ENCODE results near the gene APBB2.

DNA sequence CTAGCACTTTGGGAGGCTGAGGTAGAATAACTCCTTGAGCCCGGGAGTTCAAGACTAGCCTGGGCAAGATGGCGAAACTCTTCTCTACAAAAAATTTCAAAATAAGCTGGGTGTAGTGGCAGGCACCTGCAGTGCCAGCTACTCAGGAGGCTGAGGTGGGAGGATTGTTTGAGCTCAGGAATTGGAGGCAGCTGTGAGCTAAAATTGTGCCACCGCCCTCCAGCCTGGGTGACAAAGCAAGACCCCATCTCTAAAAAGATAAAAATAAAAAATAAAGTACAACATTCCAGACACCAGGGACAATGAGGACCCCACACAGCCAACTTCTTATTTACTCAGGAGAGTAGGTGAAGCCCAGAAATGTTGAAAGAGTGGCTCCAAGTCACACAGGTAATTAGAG, 53.0 kb downstream of the APBB2 start:
- no peak for TF ChIP-seq EZH2phosphoT487 (IDR thresholded peaks at IDR 0.05; ENCODE audit: unreplicated experiment)
- TF ChIP-seq, protein P1, sequence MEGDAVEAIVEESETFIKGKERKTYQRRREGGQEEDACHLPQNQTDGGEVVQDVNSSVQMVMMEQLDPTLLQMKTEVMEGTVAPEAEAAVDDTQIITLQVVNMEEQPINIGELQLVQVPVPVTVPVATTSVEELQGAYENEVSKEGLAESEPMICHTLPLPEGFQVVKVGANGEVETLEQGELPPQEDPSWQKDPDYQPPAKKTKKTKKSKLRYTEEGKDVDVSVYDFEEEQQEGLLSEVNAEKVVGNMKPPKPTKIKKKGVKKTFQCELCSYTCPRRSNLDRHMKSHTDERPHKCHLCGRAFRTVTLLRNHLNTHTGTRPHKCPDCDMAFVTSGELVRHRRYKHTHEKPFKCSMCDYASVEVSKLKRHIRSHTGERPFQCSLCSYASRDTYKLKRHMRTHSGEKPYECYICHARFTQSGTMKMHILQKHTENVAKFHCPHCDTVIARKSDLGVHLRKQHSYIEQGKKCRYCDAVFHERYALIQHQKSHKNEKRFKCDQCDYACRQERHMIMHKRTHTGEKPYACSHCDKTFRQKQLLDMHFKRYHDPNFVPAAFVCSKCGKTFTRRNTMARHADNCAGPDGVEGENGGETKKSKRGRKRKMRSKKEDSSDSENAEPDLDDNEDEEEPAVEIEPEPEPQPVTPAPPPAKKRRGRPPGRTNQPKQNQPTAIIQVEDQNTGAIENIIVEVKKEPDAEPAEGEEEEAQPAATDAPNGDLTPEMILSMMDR (conservative IDR thresholded peaks at IDR 0.05; ENCODE audit: low read depth in 2 of 2) = no peak
- TF ChIP-seq POLR2AphosphoS5 (IDR thresholded peaks at IDR 0.05; ENCODE audit: low read depth) = no peak
- TF ChIP-seq, protein P2, sequence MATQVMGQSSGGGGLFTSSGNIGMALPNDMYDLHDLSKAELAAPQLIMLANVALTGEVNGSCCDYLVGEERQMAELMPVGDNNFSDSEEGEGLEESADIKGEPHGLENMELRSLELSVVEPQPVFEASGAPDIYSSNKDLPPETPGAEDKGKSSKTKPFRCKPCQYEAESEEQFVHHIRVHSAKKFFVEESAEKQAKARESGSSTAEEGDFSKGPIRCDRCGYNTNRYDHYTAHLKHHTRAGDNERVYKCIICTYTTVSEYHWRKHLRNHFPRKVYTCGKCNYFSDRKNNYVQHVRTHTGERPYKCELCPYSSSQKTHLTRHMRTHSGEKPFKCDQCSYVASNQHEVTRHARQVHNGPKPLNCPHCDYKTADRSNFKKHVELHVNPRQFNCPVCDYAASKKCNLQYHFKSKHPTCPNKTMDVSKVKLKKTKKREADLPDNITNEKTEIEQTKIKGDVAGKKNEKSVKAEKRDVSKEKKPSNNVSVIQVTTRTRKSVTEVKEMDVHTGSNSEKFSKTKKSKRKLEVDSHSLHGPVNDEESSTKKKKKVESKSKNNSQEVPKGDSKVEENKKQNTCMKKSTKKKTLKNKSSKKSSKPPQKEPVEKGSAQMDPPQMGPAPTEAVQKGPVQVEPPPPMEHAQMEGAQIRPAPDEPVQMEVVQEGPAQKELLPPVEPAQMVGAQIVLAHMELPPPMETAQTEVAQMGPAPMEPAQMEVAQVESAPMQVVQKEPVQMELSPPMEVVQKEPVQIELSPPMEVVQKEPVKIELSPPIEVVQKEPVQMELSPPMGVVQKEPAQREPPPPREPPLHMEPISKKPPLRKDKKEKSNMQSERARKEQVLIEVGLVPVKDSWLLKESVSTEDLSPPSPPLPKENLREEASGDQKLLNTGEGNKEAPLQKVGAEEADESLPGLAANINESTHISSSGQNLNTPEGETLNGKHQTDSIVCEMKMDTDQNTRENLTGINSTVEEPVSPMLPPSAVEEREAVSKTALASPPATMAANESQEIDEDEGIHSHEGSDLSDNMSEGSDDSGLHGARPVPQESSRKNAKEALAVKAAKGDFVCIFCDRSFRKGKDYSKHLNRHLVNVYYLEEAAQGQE (IDR thresholded peaks at IDR 0.05; ENCODE audit: unreplicated experiment) = no peak
- no peak for TF ChIP-seq EZH2 (IDR thresholded peaks at IDR 0.05; ENCODE audit: low read depth, unreplicated experiment)
- TF ChIP-seq NANOG (IDR thresholded peaks at IDR 0.05; ENCODE audit: borderline replicate concordance) = no peak
- TF ChIP-seq ZNF114 (CRISPR knock-in tag; IDR thresholded peaks at IDR 0.05) = no peak
- TF ChIP-seq CREB1 (CRISPR knock-in tag; IDR thresholded peaks at IDR 0.05; ENCODE audit: low read depth) = no peak
- TF ChIP-seq, protein P3, sequence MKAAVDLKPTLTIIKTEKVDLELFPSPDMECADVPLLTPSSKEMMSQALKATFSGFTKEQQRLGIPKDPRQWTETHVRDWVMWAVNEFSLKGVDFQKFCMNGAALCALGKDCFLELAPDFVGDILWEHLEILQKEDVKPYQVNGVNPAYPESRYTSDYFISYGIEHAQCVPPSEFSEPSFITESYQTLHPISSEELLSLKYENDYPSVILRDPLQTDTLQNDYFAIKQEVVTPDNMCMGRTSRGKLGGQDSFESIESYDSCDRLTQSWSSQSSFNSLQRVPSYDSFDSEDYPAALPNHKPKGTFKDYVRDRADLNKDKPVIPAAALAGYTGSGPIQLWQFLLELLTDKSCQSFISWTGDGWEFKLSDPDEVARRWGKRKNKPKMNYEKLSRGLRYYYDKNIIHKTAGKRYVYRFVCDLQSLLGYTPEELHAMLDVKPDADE (IDR thresholded peaks at IDR 0.05) = no peak
- TF ChIP-seq, protein P4, sequence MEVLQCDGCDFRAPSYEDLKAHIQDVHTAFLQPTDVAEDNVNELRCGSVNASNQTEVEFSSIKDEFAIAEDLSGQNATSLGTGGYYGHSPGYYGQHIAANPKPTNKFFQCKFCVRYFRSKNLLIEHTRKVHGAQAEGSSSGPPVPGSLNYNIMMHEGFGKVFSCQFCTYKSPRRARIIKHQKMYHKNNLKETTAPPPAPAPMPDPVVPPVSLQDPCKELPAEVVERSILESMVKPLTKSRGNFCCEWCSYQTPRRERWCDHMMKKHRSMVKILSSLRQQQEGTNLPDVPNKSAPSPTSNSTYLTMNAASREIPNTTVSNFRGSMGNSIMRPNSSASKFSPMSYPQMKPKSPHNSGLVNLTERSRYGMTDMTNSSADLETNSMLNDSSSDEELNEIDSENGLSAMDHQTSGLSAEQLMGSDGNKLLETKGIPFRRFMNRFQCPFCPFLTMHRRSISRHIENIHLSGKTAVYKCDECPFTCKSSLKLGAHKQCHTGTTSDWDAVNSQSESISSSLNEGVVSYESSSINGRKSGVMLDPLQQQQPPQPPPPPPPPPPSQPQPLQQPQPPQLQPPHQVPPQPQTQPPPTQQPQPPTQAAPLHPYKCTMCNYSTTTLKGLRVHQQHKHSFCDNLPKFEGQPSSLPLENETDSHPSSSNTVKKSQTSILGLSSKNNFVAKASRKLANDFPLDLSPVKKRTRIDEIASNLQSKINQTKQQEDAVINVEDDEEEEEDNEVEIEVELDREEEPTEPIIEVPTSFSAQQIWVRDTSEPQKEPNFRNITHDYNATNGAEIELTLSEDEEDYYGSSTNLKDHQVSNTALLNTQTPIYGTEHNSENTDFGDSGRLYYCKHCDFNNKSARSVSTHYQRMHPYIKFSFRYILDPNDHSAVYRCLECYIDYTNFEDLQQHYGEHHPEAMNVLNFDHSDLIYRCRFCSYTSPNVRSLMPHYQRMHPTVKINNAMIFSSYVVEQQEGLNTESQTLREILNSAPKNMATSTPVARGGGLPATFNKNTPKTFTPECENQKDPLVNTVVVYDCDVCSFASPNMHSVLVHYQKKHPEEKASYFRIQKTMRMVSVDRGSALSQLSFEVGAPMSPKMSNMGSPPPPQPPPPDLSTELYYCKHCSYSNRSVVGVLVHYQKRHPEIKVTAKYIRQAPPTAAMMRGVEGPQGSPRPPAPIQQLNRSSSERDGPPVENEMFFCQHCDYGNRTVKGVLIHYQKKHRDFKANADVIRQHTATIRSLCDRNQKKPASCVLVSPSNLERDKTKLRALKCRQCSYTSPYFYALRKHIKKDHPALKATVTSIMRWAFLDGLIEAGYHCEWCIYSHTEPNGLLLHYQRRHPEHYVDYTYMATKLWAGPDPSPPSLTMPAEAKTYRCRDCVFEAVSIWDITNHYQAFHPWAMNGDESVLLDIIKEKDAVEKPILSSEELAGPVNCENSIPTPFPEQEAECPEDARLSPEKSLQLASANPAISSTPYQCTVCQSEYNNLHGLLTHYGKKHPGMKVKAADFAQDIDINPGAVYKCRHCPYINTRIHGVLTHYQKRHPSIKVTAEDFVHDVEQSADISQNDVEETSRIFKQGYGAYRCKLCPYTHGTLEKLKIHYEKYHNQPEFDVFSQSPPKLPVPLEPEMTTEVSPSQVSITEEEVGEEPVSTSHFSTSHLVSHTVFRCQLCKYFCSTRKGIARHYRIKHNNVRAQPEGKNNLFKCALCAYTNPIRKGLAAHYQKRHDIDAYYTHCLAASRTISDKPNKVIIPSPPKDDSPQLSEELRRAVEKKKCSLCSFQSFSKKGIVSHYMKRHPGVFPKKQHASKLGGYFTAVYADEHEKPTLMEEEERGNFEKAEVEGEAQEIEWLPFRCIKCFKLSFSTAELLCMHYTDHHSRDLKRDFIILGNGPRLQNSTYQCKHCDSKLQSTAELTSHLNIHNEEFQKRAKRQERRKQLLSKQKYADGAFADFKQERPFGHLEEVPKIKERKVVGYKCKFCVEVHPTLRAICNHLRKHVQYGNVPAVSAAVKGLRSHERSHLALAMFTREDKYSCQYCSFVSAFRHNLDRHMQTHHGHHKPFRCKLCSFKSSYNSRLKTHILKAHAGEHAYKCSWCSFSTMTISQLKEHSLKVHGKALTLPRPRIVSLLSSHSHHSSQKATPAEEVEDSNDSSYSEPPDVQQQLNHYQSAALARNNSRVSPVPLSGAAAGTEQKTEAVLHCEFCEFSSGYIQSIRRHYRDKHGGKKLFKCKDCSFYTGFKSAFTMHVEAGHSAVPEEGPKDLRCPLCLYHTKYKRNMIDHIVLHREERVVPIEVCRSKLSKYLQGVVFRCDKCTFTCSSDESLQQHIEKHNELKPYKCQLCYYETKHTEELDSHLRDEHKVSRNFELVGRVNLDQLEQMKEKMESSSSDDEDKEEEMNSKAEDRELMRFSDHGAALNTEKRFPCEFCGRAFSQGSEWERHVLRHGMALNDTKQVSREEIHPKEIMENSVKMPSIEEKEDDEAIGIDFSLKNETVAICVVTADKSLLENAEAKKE (CRISPR knock-in tag; IDR thresholded peaks at IDR 0.05) = no peak
